Measurements from ENCODE around the gene RTN4RL2.
A peak's percentile ranks its signal among the peaks of the same experiment; 100 is the strongest.

The RTN4RL2 gene

DNA sequence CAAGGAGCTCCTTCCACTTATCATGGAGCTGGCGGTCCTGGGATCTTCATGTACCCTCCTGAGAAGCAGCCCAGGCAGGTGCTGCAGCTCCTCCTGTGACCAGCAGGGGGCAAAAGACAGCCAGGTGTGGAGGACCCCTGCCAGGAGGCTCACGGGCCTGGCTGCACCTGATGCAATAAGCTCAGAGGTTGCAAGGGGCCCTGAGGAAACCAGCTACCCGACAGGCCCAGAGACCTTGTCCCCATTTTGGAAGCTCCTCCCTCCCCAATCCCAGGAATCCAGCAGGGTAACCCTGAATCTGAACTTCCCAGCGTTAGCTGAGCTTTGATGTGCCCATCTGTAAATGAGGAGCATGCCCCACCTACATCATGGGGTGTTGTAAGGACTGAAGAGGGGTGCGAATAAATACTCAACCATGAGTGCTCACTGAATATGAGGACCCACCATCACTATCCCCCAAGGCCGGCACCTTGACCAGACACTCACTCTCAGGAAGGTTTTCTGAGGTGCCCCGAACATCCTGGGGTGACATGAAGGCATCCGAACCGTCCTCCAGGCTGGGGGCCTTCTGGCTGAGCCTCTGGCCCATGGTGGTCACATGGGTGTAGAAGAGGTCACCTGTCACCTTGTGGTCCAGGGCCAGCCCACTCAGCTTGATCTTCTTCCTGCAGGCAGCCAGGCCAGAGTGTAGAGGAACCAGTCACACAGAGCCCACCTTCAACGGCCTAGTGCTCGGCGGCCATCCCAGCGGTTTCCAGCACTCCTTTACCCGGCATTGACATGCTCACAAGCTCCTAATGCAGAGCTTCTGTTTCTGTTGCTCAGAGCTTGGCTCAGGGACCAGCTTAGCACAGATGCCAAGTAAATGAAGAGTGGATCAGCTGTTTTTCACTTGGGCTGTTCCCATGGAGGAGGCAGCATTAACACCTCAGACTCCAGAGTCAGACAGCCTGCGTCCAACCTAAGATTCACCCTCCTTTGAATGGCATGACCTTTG lies 33.5 kb downstream of the RTN4RL2 start:
- ATAC-seq, result peak; percentile 75
- DNase-seq (ENCODE audit: low spot score in 2 of 2), result peak; percentile 62 to 88
- Mint-ChIP-seq H3K4me1 (peaks cover 9% of the 10 kb centered on the region), H3K36me3 (peaks cover 26% of the 10 kb centered on the region), H3K9me3 (no peaks in the 10 kb centered on the region), H3K4me3 (no peak overlapping the region), H3K27ac (peak overlapping the region; percentile 82)

DNA sequence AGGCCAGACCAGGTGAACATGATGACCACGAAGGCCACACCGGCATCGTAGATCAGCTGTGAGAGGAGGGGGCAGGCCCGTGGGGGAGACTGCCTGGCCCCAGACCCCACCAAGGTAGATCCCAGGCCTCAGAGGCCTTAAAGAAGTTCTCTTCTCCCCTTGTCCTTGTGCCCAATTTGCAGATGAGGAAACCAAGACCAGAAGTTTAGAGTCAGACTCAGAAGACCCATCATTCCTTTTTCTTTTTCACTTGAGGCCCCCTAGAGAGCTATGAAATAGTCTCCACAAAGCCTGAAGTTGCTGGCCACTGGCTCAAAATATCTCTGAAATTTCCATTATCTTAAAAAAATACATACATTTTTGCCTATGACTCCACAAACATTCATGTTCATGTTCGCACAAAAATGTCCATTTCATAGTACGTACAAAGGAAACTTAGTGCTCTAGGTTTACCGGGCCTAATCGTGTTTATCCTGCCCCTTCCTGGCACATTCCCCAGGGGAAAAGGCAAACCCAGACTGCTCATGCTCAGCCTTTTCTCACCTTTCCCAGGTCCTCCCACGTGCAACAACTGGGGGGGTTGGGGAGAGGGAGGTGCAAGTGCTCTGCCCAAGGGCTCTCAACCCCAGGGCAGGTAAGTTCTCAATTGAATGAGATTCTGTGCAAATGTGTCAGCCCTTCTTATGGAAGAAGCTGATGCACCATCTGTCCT lies 35.9 kb downstream of the RTN4RL2 start:
- ATAC-seq (no peak), DNase-seq (ENCODE audit: low spot score in 2 of 2) (no peak)
- Mint-ChIP-seq H3K36me3 (peaks cover 13% of the 10 kb centered on the region), H3K9me3 (no peaks in the 10 kb centered on the region), H3K27ac (no peak overlapping the region), H3K4me1 (peaks cover 9% of the 10 kb centered on the region), H3K4me3 (no peak overlapping the region)

DNA sequence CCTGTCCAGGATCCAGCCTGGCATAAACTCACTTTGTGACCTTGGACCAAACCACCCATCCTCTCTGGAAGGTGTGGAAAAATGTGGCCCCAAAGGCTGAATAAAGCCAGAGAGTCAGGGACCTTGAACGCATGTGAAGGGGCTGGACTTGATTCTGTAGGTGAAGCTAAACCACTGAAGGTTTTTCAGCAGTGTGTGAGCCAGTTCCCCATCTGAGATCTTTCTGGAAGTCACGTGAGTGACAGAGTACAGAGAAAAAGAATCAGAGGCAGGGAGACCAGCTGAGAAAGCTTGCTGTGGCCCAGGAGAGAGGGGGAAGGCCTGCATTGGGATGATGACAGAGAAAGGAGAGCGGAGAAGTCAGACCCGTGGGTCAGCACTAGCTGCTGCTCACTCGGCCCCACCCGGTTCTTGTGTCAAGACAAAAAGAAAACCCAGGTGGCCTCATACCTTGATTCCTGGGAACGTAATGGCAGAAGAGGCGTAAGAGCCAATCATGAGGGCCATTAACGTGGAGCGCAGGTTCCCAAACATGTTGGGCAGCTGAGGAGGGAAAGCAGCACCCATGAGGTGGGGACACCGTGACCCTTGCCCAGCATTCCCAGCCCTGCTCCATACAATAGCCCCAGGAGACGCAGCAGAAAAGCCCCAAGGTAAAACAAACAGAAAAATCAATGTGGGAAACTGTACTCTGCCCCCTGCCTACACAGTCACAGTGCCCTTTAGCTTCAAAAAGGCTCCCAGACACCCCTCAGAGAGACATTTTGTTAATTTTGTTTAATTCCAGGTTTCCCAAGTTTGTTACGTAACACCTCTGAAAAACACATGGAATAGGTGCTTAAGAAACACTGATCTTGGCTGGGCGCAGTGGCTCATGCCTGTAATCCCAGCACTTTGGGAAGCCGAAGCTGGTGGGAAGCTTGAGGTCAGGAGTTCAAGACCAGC lies 37.2 kb downstream of the RTN4RL2 start:
- DNase-seq (ENCODE audit: low spot score in 2 of 2) (no peak), ATAC-seq (no peak)
- no peak overlapping the region for H3K4me3 Mint-ChIP-seq
- peaks cover 9% of the 10 kb centered on the region for H3K4me1 Mint-ChIP-seq
- H3K9me3 Mint-ChIP-seq, result no peaks in the 10 kb centered on the region
- peaks cover 13% of the 10 kb centered on the region for H3K36me3 Mint-ChIP-seq
- no peak overlapping the region for H3K27ac Mint-ChIP-seq

DNA sequence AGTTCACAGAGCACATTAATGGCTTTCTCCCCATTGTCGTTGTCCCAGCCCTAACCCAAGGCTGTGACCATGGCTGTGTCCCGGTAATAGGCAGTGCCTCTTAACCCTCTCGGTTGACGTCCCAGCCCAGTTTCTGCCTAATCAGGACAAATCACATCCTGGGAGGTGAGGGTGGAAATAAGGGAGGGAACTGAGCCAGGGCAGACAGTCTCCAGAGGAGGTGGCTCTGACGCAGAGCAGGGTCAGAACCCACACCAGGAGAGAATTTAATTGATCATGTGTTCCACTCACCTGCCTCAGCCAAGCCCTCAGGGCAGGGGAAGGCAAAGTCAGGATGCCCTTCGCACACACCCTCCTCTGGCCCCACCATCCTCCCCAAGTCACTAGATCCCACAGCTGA lies 38.2 kb downstream of the RTN4RL2 start:
- Mint-ChIP-seq H3K9me3 (no peaks in the 10 kb centered on the region), H3K27ac (no peak overlapping the region), H3K36me3 (peaks cover 13% of the 10 kb centered on the region), H3K4me1 (peaks cover 8% of the 10 kb centered on the region), H3K4me3 (no peak overlapping the region)
- no peak for DNase-seq (ENCODE audit: low spot score in 2 of 2)
- ATAC-seq, result no peak

DNA sequence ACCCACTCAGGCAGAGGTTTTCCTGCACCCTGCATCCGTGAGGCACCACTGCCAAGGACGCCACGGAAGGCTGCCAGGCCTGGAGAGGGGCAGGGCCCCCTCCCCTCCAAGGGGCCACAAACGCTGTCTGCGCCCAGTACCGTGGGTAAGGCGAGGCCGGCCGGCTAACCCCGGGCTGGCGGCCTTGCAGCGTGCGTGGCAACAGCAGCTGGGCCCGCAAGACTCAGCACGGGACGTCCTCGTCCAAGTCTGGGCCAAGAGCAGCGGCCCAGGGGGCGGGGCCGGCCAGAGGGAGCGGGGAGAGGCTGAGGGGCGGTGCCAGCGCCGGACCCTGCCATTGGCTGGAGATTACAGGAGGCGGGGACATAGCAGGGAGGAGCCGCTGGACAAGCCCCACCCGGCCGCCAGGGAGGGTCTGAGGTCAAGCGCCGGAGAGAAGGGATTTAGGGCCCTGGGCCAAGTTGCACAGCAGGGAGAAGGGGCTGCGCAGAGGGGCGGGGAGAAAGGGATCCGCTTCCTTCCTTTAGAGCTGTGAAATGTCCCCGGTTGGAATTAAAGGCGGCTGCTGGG lies 39.2 kb downstream of the RTN4RL2 start:
- no peaks in the 10 kb centered on the region for H3K4me1 Mint-ChIP-seq
- H3K4me3 Mint-ChIP-seq, result no peak overlapping the region
- no peaks in the 10 kb centered on the region for H3K9me3 Mint-ChIP-seq
- no peak overlapping the region for H3K27ac Mint-ChIP-seq
- ATAC-seq, result peak; percentile 67
- peaks cover 13% of the 10 kb centered on the region for H3K36me3 Mint-ChIP-seq
- DNase-seq (ENCODE audit: low spot score in 2 of 2), result no peak

DNA sequence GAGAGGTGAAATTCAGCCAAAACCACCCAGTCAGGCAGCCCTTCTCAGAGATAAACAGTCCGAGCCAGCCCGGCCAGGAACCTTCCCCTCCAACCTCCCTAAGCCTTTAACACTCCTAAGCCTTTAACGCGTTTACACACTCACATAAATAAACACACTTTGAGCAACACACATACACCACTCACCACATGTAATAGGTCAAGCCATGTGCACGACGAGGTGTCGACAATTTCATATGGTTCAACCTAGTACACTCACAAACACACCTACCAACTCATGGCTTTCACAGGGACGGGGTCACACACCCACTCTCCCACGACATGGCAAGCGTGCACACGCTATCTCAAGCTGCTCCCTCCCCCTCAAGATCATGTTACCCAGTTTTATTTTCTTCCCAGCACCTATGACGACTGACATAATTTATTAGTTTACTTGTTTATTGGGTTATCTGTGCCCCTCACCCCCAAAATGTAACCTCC lies 39.7 kb downstream of the RTN4RL2 start:
- no peaks in the 10 kb centered on the region for H3K4me1 Mint-ChIP-seq
- no peak for ATAC-seq
- no peaks in the 10 kb centered on the region for H3K9me3 Mint-ChIP-seq
- H3K36me3 Mint-ChIP-seq, result peaks cover 13% of the 10 kb centered on the region
- no peak for DNase-seq (ENCODE audit: low spot score in 2 of 2)
- no peak overlapping the region for H3K4me3 Mint-ChIP-seq
- H3K27ac Mint-ChIP-seq, result no peak overlapping the region

DNA sequence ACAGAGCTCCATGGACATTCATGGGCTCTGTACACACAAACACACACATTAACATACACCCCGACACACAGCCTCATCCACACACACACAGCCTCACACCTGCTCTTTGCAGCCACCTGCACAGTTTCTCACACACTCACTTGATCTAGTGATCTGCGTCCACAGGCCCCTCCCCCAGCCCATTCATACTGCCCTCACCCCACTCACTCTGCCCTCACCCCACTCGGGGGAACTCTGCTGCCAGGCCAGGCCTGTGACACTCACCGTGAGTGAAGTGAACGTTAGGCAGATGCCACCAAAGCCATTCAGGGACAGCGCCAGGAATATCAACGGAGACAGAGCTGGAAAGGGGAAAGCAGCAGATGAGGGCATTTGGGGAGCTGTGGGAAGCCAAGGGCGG lies 40.2 kb downstream of the RTN4RL2 start:
- Mint-ChIP-seq H3K4me3 (no peak overlapping the region), H3K27ac (no peak overlapping the region), H3K9me3 (no peaks in the 10 kb centered on the region), H3K4me1 (no peaks in the 10 kb centered on the region), H3K36me3 (peaks cover 13% of the 10 kb centered on the region)
- ATAC-seq (no peak), DNase-seq (ENCODE audit: low spot score in 2 of 2) (no peak)

DNA sequence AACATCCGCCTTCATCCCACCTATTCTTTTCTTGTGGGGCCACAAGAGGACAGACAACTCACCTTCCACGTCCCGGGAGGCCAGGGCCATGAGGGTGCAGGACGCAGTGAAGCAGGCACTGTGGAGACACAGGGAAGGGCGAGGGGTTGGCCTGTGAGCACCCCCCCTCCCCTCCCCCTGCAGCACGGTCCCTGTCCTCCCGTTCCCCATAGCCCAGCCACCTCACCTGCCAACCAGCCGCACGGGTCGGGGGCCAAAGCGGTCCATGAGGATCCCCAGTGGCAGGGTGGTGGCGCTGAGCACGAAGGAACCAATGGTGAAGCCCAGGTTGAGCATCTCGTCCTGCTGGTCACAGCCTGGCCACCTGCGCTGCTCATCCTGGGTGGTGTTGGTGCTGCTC lies 40.6 kb downstream of the RTN4RL2 start:
- Mint-ChIP-seq H3K4me1 (no peaks in the 10 kb centered on the region), H3K4me3 (no peak overlapping the region), H3K27ac (no peak overlapping the region), H3K9me3 (no peaks in the 10 kb centered on the region), H3K36me3 (peaks cover 13% of the 10 kb centered on the region)
- no peak for DNase-seq (ENCODE audit: low spot score in 2 of 2)
- ATAC-seq, result no peak

DNA sequence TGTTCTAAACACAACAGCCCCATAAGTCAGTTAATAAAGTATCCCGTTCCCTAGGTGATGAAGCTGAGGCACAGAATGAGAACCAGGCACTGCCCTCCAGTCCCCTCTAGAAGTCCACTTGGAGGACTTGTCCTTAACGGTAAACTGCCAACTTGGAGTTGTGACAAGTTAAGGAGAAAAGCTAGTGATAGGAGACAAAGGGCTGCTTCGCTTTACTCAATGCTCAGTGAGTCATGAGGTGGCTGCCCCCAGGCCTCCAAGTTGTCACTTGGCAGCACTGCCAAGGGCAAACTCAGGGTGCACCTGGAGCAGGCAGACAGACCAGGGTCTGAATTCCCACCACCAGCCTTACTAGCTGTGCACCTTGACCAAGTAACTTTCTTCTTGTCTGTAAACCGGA lies 41.6 kb downstream of the RTN4RL2 start:
- no peak overlapping the region for H3K4me3 Mint-ChIP-seq
- no peak overlapping the region for H3K27ac Mint-ChIP-seq
- H3K36me3 Mint-ChIP-seq, result peaks cover 18% of the 10 kb centered on the region
- H3K9me3 Mint-ChIP-seq, result no peaks in the 10 kb centered on the region
- DNase-seq (ENCODE audit: low spot score in 2 of 2) (no peak), ATAC-seq (no peak)
- H3K4me1 Mint-ChIP-seq, result no peaks in the 10 kb centered on the region

DNA sequence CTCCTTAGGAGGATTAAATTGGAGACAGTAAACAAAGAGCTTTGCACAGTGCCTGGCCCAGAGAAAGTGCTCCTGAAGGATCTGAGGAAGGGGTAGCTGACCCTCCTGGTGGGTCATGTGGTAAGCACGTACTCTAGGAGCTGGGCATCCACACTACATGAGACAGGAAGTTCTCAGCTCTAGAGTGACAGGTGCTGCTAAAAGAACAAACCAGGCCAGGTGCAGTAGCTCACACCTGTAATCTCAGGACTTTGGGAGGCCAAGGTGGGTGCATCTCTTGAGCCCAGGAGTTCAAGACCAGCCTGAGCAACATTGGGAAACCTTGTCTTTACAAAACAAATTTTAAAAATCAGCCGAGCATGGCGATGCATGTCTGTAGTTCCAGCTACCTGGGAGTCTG lies 42.0 kb downstream of the RTN4RL2 start:
- ATAC-seq (no peak), DNase-seq (ENCODE audit: low spot score in 2 of 2) (no peak)
- Mint-ChIP-seq H3K27ac (no peak overlapping the region), H3K9me3 (no peaks in the 10 kb centered on the region), H3K4me1 (no peaks in the 10 kb centered on the region), H3K36me3 (peaks cover 20% of the 10 kb centered on the region), H3K4me3 (no peak overlapping the region)

DNA sequence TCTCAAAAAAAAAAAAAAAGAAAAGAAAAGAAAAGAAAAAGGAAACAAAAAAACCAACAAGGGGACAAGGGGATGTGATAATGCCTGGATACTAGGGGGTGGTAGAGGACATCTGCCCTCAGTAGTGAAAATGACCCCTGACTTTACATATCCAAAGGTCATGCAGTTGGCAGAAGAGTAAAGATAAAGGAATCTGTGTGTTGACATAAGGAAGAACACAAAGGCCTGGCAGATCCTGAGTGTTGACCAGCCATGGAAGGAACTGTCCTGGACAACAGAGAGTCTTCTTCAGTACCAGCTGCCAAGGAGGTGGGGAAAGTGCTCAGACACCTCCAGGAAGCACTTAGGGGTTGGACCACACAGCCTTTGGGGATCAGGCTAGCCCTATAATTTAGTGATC lies 42.5 kb downstream of the RTN4RL2 start:
- H3K9me3 Mint-ChIP-seq, result no peaks in the 10 kb centered on the region
- H3K27ac Mint-ChIP-seq, result no peak overlapping the region
- peaks cover 24% of the 10 kb centered on the region for H3K36me3 Mint-ChIP-seq
- no peaks in the 10 kb centered on the region for H3K4me1 Mint-ChIP-seq
- DNase-seq (ENCODE audit: low spot score in 2 of 2), result no peak
- H3K4me3 Mint-ChIP-seq, result no peak overlapping the region
- no peak for ATAC-seq

DNA sequence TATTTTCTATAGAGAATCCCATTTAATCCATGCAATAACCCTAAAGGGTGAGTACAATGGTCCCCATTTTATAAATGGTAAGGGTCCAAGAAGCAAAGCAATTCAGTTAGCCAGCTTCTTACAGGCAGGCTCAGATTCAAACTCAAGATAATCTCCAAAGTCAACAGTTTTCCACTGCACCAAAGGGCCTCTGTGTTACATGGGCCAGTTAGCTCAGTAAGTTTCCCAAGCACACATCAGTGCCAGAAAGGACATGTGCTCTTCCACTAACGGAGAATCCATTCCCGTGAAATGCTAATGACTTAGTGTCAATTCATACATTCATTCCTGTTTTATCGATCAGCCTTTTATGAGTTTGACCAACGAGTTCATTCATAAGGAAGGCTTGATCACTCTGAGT lies 44.2 kb downstream of the RTN4RL2 start:
- no peak for DNase-seq (ENCODE audit: low spot score in 2 of 2)
- Mint-ChIP-seq H3K4me1 (peaks cover 5% of the 10 kb centered on the region), H3K36me3 (peaks cover 23% of the 10 kb centered on the region)

DNA sequence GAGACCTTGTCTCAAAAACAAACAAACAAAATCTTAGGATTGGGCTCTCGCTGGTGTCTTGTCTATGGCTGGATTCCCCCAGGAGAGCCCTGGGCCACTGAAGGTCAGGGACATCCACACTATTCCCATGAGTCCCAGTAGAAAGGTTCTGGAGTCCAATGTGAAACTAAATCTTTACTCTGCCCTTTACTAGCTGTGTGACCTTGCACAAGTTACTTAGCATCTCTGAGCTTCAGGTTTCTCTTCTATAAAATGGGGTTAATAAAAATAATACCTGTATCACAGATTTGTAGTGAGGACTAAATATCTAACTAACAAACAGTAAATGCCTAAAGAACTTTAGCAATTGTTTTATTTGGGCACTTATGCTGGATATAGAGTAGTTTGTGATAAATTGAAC lies 46.2 kb downstream of the RTN4RL2 start:
- H3K27ac Mint-ChIP-seq, result no peak overlapping the region
- H3K36me3 Mint-ChIP-seq, result peaks cover 16% of the 10 kb centered on the region

More for the DNA sequence above, 44.2 kb downstream of the RTN4RL2 start:
- H3K9me3 Mint-ChIP-seq, result no peaks in the 10 kb centered on the region
- no peak for ATAC-seq
- no peak overlapping the region for H3K4me3 Mint-ChIP-seq
- no peak overlapping the region for H3K27ac Mint-ChIP-seq

DNA sequence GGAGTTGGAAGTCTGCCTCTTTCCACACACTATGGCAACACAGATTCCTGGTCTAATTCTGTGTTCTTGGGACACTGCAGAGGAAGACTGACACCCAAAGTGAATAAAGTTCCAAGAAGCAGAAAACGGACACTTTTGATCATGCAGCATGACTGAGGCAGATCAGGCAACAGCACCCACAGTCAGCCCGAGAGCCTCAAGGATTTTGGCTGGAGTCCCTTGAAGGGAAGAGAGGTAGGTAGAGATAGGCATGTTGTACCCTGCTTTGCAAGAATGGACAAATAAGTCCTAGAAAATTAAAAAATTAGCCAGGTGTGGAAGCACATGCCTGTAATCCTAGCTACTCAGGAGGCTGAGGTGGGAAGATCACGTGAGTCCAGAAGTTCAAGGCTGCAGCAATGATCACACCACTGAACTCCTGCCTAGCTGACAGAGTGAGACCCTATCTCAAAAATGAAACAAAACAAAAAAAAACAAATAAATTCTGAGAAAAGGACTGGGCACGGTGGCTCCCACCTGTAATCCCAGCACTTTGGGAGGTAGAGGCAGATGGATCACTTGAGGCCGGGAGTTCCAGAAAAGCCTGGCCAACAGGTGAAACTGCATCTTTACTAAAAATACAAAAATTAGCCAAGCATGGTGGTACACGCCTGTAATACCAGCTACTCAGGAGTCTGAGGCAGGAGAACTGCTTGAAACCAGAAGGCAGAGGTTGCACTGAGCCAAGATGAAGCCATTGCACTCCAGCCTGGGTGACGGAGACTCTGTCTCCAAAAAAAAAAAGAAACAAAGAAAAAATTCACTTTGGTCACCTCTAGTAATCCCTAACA lies 48.2 kb downstream of the RTN4RL2 start:
- DNase-seq (ENCODE audit: low spot score in 2 of 2) (no peak), ATAC-seq (no peak)
- H3K36me3 Mint-ChIP-seq, result peaks cover 16% of the 10 kb centered on the region
- H3K9me3 Mint-ChIP-seq, result no peaks in the 10 kb centered on the region
- no peak overlapping the region for H3K4me3 Mint-ChIP-seq
- H3K4me1 Mint-ChIP-seq, result peaks cover 17% of the 10 kb centered on the region
- H3K27ac Mint-ChIP-seq, result no peak overlapping the region

More for the DNA sequence above, 46.2 kb downstream of the RTN4RL2 start:
- Mint-ChIP-seq H3K4me3 (no peak overlapping the region), H3K4me1 (peaks cover 11% of the 10 kb centered on the region), H3K9me3 (no peaks in the 10 kb centered on the region)
- no peak for DNase-seq (ENCODE audit: low spot score in 2 of 2)
- no peak for ATAC-seq

Measured in stimulated activated effector memory CD8-positive, alpha-beta T cell treated with anti-CD3 and anti-CD28 coated beads, Interleukin-12 subunit alpha, Interleukin-12 subunit beta, amount 100 ng/mL, for 72 hours (primary cell).